NCI-H1694 (cell line): ENCODE measurements around the gene CEBPG.
A peak's percentile ranks its signal among the peaks of the same experiment; 100 is the strongest.

Experiments
- DNase-seq: peaks from one replicate; lab custom pipeline; 2025; lab: John Stamatoyannopoulos, UW

The CEBPG gene

DNA sequence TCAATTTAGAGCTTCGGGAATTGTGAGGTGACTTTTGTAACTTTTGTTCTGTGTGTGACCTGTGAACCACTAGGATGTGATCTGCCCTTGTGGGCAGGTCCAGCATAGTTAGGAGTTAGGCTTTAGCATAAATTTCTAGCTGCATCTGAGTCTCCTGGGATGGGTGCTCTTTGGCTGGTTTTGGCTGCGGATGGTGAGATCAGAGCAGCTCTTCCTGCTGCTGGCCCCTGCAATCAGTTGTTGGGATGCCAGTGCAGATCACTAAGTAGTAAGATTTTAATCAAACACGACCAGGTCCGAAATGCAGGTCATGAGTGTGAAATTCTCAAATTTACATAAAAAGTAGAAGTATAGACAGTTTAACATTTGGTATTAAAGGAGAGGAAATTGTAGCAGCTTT lies 8.5 kb downstream of the CEBPG start:
- no peak for DNase-seq

- no peak for DNase-seq
These were observed 9.5 kb downstream of the CEBPG start for GRCh38 chr19:33382982-33383381.

- no peak for DNase-seq
These were observed 10.3 kb downstream of the CEBPG start for GRCh38 chr19:33383720-33384292.

DNA sequence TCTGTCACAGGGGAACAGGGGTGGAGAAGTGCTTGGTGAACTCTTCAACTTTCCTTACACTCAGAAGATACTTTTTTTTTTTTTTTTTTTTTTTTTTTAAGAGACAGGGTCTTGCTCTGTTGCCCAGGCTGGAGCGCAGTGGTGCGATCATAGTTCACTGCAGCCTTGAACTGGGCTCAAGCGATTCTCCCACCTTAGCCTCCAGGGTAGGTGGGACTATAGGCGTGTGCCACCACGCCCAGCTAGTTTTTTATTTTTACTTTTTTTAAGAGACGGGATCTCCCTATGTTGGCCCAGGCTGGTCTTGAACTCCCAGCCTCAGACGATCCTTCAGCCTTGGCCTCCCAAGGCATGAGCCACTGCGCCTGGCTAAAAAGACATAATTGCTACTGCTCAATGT lies 11.5 kb downstream of the CEBPG start:
- DNase-seq, result no peak

DNA sequence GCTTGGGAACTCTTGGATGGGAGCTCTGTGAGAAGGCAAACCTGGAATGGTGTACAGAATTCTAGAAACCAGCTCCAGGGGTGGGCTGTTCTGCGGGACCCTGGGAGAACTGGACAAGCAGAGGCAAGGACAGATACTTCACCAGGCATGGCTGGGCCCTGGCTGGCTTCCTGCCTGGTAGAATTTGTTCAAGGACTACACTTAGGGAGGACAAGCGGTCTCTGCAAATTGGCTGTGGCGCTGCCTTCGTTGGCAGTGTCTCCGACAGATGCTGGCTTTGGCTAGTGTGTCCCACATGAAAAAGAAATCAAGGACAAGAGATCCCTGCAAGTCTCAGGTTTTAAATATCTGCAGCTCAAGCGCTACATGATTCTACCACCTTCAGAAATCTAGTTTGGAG lies 12.4 kb downstream of the CEBPG start:
- DNase-seq, result no peak

- DNase-seq, result no peak
These were observed 12.9 kb downstream of the CEBPG start for GRCh38 chr19:33386361-33386858.

DNA sequence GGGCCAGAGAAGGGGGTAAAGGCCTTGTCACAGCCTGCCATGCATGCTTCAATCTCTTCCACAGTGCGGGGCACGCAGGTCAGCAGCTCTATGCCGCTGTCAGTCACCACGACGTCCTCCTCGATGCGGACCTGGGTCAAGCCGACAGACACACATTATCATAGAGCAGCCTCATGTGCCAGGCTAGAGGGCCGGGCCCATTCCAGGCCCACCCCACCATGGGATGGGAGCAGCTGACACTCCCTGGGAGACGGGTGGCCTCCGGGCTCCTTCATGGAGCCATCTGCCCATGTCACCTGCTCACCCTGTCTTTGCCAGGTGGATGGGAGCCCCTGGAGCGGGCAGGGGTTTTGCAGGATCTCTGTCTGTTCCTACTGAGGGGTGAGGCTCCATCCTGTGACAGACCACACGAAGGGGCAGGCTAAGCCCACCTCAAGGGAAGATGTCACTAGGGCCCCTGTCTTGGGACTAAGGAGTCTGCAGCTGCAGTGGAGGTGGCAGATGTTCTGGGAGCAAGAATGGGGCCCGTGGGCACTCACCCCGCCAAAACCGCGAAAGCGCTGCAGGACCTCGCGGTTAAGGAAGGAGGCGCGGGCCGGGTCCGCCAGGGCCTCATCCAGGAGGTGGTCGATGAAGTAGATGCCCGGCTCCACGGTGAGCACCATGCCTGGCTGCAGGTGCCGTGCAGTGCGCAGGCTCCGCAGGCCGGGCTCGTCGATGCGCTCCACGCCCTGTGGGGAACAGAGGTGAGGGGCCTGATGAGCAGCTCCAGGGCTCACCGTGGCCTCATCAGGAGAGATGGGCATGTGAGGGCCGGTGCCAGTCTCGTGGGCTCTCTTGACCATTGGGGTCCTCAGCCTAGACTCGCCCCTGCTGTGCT lies 14.1 kb downstream of the CEBPG start:
- DNase-seq, result no peak

- no peak for DNase-seq
These were observed 14.8 kb downstream of the CEBPG start for GRCh38 chr19:33388231-33388724.

DNA sequence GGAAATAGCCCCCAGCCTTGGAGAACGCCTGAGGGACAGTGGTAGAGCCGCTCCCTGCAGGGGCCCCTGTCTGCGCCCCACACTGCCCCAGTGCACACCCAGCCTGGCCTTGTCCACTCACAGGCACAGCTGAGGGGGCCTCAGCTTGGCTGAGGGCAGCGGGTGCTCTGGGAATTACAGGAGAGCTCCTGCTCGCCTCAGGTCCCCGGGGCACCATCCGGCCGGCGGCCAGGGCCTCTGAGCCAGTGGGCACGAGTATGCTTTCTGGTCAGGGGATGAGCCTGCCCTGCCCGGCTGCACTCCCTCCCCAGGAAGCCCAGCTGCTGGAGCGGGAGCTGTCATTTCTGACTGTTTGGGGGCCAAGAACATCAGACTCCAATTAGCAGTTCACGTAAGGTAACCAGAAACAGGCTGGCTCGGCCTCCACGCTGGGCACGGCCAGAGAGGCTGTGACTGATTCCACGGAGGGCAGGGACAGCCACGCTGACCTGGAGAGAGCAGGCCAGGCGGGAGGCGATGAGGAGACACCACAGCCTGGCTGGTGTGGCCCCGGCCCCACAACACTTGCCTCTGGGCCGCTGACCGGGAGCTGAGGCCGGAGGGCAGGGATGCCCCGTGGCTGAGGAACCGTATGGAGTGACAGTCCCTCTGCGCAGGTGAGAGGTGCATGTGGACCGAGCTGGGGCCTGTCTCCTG lies 15.4 kb downstream of the CEBPG start:
- no peak for DNase-seq

- DNase-seq, result no peak
These were observed 16.1 kb downstream of the CEBPG start for GRCh38 chr19:33389421-33390100.

DNA sequence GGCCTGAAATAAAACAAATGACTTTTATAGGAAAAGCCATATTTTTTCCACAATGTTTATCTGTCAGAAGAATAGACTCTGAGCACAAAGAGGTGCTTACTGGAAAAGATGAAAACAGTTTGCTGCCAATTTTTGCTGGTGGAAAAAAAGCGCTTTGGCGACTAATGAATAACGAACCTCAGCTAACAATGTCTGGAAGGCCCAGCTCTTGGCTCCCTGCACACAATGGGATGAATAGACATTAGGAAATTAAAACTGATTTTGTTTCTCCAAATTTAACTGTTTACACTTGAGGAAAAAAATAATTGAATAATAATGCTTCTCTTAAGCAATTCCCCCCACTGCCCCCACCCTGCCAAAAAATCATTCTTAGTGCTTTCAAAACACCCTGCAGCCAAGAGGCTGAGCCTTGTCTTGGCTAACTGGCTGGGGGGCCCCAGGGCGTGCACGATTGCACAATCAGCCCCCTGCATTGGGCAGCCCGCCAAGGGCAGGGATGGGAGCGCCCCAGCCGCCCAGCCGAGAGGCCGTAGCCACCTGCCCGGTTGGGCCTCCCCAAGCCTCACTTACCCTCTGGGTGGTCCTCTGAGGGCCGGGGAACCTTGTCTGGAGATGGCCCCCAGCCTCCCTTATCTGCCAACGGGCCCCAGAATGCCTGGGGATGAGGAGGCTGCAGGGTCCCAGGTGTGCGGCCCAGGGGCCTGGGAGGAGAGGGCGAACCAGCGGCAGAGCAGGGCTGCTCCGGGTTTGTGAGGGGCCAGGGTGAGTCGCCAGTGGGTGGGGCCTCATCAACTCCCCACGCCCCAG lies 16.8 kb downstream of the CEBPG start:
- peak; percentile 28 for DNase-seq

GRCh38 chr19:33390908-33391630 lies 17.6 kb downstream of the CEBPG start:
- DNase-seq, result no peak

DNA sequence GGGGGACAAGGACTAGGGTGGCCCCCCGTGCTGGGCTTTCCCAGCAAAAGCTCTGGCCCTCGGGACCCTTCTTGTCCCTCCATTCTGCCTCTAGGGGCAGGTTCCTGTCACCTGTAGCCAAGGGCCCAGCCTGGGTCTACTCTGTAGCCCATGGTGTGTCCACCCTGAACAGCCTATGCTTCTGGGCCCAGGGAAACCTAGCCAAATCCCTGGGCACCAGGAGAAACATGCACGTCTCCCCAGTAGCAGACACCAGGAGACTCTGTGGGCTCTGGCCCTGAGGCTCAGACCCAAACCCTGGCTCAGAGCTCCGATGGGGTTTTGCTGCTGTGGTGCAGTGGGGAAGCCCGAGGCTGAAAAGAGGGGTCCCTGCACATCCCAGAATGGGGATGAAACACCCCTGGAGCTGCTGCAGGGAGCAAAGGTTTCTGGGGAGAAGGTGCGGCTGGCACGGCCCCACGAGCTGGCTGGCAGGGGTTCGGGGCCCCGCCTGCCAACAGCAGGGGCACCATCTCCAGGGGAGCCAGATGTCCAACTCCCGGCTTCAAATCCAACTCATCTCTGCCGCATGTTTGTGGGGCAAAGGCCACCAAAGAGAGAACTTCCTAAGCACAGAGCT lies 18.2 kb downstream of the CEBPG start:
- no peak for DNase-seq

DNA sequence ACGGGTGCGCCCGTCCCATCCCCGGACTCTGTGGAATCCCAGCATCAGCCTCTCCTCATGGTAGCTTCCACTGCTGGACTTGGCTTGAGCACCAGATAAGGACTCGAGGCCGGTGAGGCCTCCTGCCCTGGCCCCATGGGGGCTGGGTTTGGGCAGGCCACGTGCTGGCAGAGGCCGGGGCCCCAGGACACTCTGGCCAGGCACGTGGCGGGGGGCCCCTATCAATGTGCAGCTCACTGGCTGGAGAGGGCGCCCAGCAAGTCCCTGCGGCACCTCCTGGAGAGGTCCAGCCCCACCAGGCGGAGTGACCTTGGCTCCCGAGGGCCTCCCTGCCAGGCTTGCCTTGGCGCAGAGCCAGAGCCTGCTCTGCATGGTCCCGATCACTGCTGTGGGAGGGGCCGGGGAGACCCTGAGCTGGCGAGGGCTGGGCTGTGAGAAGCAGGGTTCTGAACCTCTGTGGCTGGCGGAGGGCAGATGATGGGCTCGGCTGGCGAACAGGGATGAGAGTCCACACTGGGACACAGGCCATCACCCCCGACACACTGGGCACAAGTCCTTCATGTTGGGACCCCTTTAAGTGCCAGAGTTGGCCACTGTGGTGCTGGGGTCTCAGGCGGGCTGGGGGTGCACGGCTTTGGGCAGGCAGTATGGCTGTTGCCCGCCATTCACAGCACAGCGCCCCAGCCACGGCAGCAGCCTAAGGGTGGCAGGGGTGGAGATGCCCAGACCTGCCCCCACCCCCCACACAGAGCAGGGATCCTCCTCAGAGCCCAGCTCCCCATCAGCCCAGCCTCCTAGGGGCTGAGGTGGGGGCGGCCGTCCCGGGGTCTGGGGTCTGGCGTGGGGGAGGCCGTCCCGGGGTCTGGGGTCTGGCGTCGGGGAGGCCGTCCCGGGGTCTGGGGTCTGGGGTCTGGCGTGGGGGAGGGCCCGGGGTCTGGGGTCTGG lies 19.1 kb downstream of the CEBPG start:
- no peak for DNase-seq

DNA sequence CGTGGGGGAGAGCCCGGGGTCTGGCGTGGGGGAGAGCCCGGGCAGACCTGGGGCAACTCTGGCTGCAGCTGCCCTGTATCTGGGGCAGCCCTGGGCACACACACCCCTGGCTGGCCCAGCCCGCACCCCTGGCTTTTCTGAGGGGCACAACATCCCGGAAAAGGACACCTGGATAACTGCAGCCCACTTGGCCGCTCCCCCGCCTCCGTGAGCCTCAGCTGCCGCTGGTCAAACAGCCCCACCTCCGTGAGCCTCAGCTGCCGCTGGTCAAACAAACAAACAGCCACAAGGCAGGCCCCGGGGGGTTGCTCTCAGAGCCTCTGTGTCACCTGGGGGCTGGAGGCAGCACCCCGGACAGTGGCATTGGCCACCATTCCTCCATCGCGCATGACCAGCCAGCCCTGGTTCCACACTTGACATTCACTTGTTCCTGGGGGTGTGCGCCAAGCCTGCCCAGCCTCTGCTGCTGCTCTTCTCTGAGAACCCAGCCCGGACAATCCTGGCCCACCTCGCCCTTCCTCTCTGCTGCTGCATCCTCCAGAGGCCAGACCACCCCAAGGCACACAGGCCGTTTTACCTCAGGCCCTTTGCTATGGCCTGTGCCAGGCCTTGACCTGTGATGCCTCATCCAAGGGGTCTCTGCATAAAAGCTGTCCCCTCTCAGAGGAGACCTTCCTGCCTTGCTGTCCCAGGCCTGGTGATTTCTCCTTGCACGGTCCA lies 19.9 kb downstream of the CEBPG start:
- no peak for DNase-seq

- no peak for DNase-seq
These were observed 20.7 kb downstream of the CEBPG start for GRCh38 chr19:33394006-33394722.

GRCh38 chr19:33394723-33395560 lies 21.4 kb downstream of the CEBPG start:
- DNase-seq, result no peak
